T-helper 1 cell treated with Interleukin-12 subunit alpha and Interleukin-12 subunit beta and Interleukin-4 antibody, amounts not matched to agents 30 μg/mL and 1 μg/mL, for 36 hours (primary cell): ENCODE results near the gene PTPRB.
"Not testable (repeated sequence)": the region's sequence is repeated elsewhere in the genome, so short reads cannot be mapped to it uniquely, and the experiment has no call there.

ENCODE experiments used
- H3K27ac Mint-ChIP-seq: one replicate; pipeline ENCODE4 v1.8.0; 2021; ENCODE audit warnings: mild to moderate bottlenecking, mixed read lengths
- H3K27me3 Mint-ChIP-seq: one replicate; pipeline ENCODE4 v1.8.0; 2021; ENCODE audit warnings: low read depth, mixed read lengths
- H3K36me3 Mint-ChIP-seq: one replicate; pipeline ENCODE4 v1.8.0; 2021; ENCODE audit warnings: low read depth, mixed read lengths
- H3K4me1 Mint-ChIP-seq: one replicate; pipeline ENCODE4 v1.8.0; 2021; ENCODE audit warnings: low read depth, mixed read lengths
- H3K4me3 Mint-ChIP-seq: one replicate; pipeline ENCODE4 v1.8.0; 2021; ENCODE audit warnings: mild to moderate bottlenecking, moderate library complexity, mixed read lengths
- H3K9me3 Mint-ChIP-seq: one replicate; pipeline ENCODE4 v1.8.0; 2021; ENCODE audit warnings: mixed read lengths

Gene PTPRB

GRCh38 chr12:70507442-70507841 is 129.8 kb downstream of the PTPRB start:
- H3K4me3 Mint-ChIP-seq, result no peak overlapping the region
- H3K27me3 Mint-ChIP-seq, result no peaks in the 10 kb centered on the region
- no peaks in the 10 kb centered on the region for H3K36me3 Mint-ChIP-seq
- H3K9me3 Mint-ChIP-seq, result peaks cover 3% of the 10 kb centered on the region
- H3K27ac Mint-ChIP-seq, result no peak overlapping the region
- H3K4me1 Mint-ChIP-seq, result no peaks in the 10 kb centered on the region

GRCh38 chr12:70497508-70497907 is 139.7 kb downstream of the PTPRB start:
- Mint-ChIP-seq H3K27me3 (no peaks in the 10 kb centered on the region), H3K27ac (no peak overlapping the region), H3K36me3 (no peaks in the 10 kb centered on the region), H3K4me3 (no peak overlapping the region), H3K9me3 (peaks cover 10% of the 10 kb centered on the region), H3K4me1 (no peaks in the 10 kb centered on the region)

- not testable (repeated sequence) for H3K4me3 Mint-ChIP-seq, H3K4me1 Mint-ChIP-seq, H3K27me3 Mint-ChIP-seq, H3K27ac Mint-ChIP-seq, H3K36me3 Mint-ChIP-seq, H3K9me3 Mint-ChIP-seq
These were observed 144.3 kb downstream of the PTPRB start for GRCh38 chr12:70492904-70493303.

GRCh38 chr12:70490928-70491327 is 146.3 kb downstream of the PTPRB start:
- H3K27me3 Mint-ChIP-seq, H3K9me3 Mint-ChIP-seq, H3K27ac Mint-ChIP-seq, H3K36me3 Mint-ChIP-seq, H3K4me1 Mint-ChIP-seq, H3K4me3 Mint-ChIP-seq: not testable (repeated sequence)

GRCh38 chr12:70487440-70487839 is 149.8 kb downstream of the PTPRB start:
- Mint-ChIP-seq H3K4me3 (no peak overlapping the region), H3K27me3 (peaks cover 3% of the 10 kb centered on the region), H3K4me1 (no peaks in the 10 kb centered on the region), H3K27ac (no peak overlapping the region), H3K36me3 (no peaks in the 10 kb centered on the region), H3K9me3 (no peaks in the 10 kb centered on the region)

GRCh38 chr12:70486588-70486987 is 150.6 kb downstream of the PTPRB start:
- Mint-ChIP-seq H3K4me3 (no peak overlapping the region), H3K36me3 (no peaks in the 10 kb centered on the region), H3K4me1 (no peaks in the 10 kb centered on the region), H3K27ac (no peak overlapping the region), H3K27me3 (peaks cover 3% of the 10 kb centered on the region), H3K9me3 (no peaks in the 10 kb centered on the region)

- no peak overlapping the region for H3K4me3 Mint-ChIP-seq
- H3K9me3 Mint-ChIP-seq, result no peaks in the 10 kb centered on the region
- no peaks in the 10 kb centered on the region for H3K4me1 Mint-ChIP-seq
- H3K27ac Mint-ChIP-seq, result no peak overlapping the region
- H3K27me3 Mint-ChIP-seq, result peaks cover 3% of the 10 kb centered on the region
- no peaks in the 10 kb centered on the region for H3K36me3 Mint-ChIP-seq
These were observed 151.5 kb downstream of the PTPRB start for GRCh38 chr12:70485704-70486103.

GRCh38 chr12:70484464-70484863 is 152.8 kb downstream of the PTPRB start:
- H3K27ac Mint-ChIP-seq, result no peak overlapping the region
- H3K4me1 Mint-ChIP-seq, result no peaks in the 10 kb centered on the region
- no peaks in the 10 kb centered on the region for H3K36me3 Mint-ChIP-seq
- peaks cover 3% of the 10 kb centered on the region for H3K27me3 Mint-ChIP-seq
- no peak overlapping the region for H3K4me3 Mint-ChIP-seq
- H3K9me3 Mint-ChIP-seq, result no peaks in the 10 kb centered on the region

- Mint-ChIP-seq H3K4me3 (no peak overlapping the region), H3K27me3 (peaks cover 3% of the 10 kb centered on the region), H3K36me3 (no peaks in the 10 kb centered on the region), H3K4me1 (no peaks in the 10 kb centered on the region), H3K9me3 (no peaks in the 10 kb centered on the region), H3K27ac (no peak overlapping the region)
These were observed 154.5 kb downstream of the PTPRB start for GRCh38 chr12:70482764-70483163.

- peaks cover 11% of the 10 kb centered on the region for H3K9me3 Mint-ChIP-seq
- no peaks in the 10 kb centered on the region for H3K36me3 Mint-ChIP-seq
- no peaks in the 10 kb centered on the region for H3K27me3 Mint-ChIP-seq
- H3K27ac Mint-ChIP-seq, result no peak overlapping the region
- H3K4me3 Mint-ChIP-seq, result no peak overlapping the region
- no peaks in the 10 kb centered on the region for H3K4me1 Mint-ChIP-seq
These were observed 167.9 kb downstream of the PTPRB start for GRCh38 chr12:70469221-70469820.

- peaks cover 16% of the 10 kb centered on the region for H3K9me3 Mint-ChIP-seq
- no peaks in the 10 kb centered on the region for H3K36me3 Mint-ChIP-seq
- no peaks in the 10 kb centered on the region for H3K27me3 Mint-ChIP-seq
- H3K4me3 Mint-ChIP-seq, result no peak overlapping the region
- H3K4me1 Mint-ChIP-seq, result no peaks in the 10 kb centered on the region
- H3K27ac Mint-ChIP-seq, result no peak overlapping the region
These were observed 168.5 kb downstream of the PTPRB start for GRCh38 chr12:70468741-70469140.

- H3K27ac Mint-ChIP-seq, result no peak overlapping the region
- no peaks in the 10 kb centered on the region for H3K36me3 Mint-ChIP-seq
- no peaks in the 10 kb centered on the region for H3K27me3 Mint-ChIP-seq
- H3K4me3 Mint-ChIP-seq, result no peak overlapping the region
- H3K4me1 Mint-ChIP-seq, result no peaks in the 10 kb centered on the region
- H3K9me3 Mint-ChIP-seq, result peaks cover 16% of the 10 kb centered on the region
These were observed 169.1 kb downstream of the PTPRB start for GRCh38 chr12:70467918-70468733.

GRCh38 chr12:70467476-70467875 is 169.8 kb downstream of the PTPRB start:
- no peaks in the 10 kb centered on the region for H3K4me1 Mint-ChIP-seq
- H3K27me3 Mint-ChIP-seq, result no peaks in the 10 kb centered on the region
- H3K4me3 Mint-ChIP-seq, result no peak overlapping the region

GRCh38 chr12:70466753-70467152 is 170.5 kb downstream of the PTPRB start:
- H3K27ac Mint-ChIP-seq, result no peak overlapping the region
- no peaks in the 10 kb centered on the region for H3K36me3 Mint-ChIP-seq
- H3K27me3 Mint-ChIP-seq, result no peaks in the 10 kb centered on the region
- no peak overlapping the region for H3K4me3 Mint-ChIP-seq
- H3K4me1 Mint-ChIP-seq, result no peaks in the 10 kb centered on the region
- peaks cover 16% of the 10 kb centered on the region for H3K9me3 Mint-ChIP-seq

More at GRCh38 chr12:70467476-70467875, 169.8 kb downstream of the PTPRB start:
- Mint-ChIP-seq H3K36me3 (no peaks in the 10 kb centered on the region), H3K9me3 (peaks cover 16% of the 10 kb centered on the region), H3K27ac (no peak overlapping the region)
